Measurements from ENCODE around the gene BTBD9.

The BTBD9 gene

DNA sequence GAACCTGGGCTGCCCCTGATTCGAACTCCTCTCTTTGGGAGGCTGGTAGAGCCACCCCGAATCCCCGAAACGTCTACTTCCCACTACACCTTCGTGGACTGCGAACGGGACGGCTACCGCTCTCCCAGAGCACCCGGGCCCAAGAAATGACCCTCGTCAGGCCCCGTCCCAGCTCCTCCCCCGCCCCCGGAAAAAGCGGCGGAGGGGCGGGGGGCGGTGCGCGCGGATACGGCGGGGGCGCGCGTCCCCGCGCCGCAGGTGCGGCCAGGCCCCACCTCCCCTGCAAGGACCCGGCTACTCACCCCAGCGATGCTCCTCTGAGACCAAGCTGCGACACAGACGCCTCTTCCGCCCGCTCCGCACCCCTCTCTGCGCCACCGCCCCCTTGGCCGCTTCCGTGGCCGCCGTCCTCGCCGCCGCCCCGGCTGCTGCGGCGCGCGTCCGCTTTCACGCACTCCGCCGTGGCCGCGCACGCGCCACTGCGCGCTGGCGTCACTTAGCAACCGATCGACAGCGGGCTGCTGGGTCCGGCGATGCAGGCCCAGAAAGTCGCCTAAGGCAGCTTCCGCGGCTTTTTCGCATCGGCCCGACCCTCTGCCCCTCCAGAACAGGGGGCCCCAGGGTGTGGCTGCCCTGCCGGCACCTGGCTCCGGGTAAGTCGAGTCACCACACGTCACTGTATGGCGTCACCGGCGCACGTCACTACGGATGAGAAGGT lies at the start of gene BTBD9:
TSS of gene BTBD9 (minus strand) at position 432 of the 718 bp plus-strand sequence.
- DNase-seq: peak; percentile 57 to 79

DNA sequence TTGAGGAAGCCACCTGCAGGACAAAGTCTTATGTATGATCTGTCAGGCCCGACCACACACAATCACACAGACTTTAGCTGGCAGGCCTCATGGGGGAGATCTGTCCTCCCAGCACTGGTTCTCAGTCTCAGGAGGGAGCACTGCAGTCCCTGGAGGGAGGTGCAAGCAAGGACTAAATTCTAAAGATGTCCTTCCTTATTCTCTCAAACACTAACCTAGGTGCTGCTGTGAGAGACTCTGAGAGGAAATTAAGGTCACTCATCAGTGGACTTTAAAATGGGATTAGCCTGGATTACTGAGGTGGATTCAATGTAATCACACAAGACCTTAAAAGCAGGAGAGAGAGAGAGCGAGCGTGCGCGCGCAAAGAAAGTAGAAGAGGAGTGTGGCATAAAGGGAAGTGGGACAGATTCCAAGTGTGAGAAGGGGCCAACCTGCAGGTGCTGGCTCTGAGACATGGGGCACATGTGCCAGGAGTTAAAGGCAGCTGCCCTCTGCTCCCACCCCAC lies 48.9 kb upstream of the BTBD9 start:
- no peak for DNase-seq

GRCh38 chr6:38687549-38687948 lies 47.8 kb upstream of the BTBD9 start:
- DNase-seq: no peak

DNA sequence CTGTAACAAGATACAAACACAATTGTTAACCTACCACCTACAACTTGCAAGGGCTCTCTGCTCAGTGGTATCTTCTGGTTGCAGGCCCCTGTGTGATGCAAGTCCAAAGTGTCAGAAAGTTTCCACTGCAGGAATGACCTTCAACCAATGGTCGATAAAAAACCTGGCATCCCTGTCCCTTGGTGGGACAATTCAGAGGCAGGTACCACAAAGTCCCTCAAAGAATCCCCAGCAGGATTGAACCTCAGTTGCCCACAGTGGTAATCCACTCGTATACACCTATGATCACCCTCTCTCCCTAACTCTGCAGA lies 47.3 kb upstream of the BTBD9 start:
- no peak for DNase-seq

GRCh38 chr6:38686270-38687042 lies 46.7 kb upstream of the BTBD9 start:
- DNase-seq: no peak

- no peak for DNase-seq
These were observed 45.2 kb upstream of the BTBD9 start for GRCh38 chr6:38684904-38685303.

DNA sequence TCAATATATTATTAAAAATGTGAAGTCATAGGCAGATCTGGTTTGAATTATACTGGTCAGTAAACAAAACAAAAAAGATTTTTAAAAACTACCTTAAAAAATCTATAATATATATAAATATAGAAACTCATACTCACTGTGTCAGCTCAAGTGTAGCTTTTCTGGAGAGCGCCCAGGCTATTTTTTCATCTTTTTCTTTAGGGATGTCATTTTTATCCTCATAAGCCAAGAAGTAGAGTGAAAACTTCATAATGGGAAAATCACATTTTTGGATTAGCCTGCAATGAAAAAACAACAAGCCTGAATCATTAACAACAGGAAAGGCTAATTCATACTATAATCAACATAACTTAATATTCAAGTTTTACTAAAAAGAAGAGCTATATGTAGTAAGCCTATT lies 44.5 kb upstream of the BTBD9 start:
- DNase-seq: no peak

- no peak for DNase-seq
These were observed 42.1 kb upstream of the BTBD9 start for GRCh38 chr6:38681850-38682249.

DNA sequence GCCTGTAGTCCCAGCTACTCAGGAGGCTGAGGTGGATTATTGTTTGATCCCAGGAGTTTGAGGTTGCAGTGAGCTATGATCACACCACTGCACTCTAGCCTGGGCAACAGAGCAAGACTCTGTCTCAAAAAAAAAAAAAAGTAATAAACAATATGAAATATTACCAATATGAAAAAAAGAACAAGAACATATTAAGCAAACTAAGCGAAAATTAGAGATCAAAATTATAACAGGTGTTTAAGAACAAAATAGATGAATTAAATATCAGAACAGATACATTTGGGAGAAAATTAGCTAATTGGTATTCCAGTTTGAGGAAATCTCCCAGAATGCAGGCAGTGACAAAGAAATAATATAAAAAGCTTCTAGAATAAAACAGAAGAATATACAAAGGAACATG lies 39.9 kb upstream of the BTBD9 start:
- no peak for DNase-seq

DNA sequence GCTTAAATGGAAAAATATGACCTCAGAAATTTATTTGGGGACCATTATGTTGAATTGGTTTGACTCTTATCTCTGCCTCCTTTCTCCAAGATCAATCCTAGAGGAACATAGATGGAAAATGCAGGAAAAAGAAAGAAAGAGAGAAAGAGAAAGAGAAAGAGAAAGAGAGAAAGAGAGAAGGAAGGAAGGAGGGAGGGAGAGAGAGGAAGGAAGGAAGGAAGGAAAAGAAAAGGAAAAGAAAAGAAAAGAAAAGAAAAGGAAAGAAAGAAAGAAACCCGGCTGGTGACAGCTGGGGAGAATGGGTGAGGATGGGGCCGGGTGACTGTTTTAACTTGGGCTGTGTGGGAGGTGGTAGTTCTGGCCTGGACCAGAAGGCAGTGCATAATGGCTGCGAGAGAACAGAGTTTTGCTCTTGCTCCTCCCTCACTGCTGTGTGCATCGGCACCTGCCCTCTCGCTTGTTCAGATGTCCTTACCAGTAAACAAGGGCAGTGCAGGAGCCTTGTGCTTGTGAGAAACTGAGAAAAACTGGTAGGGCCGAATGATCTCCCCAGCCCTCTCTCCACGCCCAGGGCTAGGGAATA lies 38.5 kb upstream of the BTBD9 start:
- DNase-seq: no peak

GRCh38 chr6:38676974-38677544 lies 37.3 kb upstream of the BTBD9 start:
- no peak for DNase-seq

- no peak for DNase-seq
These were observed 36.7 kb upstream of the BTBD9 start for GRCh38 chr6:38676236-38676973.

DNA sequence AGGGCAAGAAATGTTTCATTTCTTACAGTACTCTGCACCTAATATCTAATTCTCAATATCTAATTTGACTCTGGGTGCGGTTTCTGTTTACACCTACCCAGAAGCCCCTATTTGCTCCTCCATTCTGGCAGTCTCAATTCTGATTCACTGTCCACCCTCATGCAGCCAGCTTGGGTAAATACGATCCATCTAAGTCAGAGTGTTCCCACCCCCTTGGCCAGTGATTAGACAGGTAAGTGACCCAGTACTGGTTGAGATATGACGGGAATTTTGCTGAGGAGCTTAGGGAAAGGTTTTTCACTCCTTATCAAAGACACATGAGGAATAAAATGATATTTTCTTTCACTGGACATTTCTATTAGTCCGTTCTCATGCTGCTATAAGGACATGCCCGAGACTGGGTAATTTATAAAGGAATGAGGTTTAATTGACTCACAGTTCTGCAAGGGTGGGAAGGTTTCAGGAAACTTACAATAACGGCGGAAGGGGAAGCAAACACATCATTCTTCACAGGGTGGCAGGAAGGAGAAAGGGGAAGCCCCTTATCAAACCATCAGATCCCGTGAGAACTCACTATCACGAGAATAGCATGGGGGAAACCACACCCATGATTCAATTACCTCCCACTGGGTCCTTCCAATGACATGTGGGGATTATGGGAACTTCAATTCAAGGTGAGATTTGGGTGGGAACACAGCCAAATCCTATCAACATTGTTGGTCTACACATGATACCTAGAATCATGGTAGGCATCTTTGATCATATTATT lies 33.9 kb upstream of the BTBD9 start:
- no peak for DNase-seq

DNA sequence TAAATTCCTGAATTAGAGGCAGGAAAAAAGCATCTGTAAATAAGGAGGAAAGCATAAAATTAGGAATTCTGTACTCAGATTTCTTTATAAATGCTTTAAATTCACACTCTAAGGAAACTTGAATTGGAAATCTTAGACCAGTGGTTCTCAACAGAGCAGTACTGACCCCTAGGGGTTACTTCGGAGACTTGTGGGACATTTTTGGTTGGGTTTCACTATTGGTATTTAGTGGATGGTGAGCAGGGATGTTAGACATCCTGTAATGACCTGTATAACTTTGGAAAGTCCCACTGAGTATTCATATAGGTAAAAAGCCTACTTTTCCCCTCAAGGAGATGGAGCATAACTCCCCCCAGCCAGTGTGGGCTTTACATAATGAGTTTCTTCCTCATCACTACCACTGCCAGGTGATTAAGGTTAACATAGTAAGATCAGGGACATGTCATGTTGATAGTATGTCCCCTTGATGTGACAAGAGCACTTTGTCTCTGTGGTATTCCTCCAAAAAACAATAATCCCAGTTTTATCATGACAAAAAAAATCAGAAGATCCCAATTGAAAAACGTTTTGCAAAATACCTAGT lies 32.2 kb upstream of the BTBD9 start:
- peak; percentile 18 to 36 for DNase-seq

DNA sequence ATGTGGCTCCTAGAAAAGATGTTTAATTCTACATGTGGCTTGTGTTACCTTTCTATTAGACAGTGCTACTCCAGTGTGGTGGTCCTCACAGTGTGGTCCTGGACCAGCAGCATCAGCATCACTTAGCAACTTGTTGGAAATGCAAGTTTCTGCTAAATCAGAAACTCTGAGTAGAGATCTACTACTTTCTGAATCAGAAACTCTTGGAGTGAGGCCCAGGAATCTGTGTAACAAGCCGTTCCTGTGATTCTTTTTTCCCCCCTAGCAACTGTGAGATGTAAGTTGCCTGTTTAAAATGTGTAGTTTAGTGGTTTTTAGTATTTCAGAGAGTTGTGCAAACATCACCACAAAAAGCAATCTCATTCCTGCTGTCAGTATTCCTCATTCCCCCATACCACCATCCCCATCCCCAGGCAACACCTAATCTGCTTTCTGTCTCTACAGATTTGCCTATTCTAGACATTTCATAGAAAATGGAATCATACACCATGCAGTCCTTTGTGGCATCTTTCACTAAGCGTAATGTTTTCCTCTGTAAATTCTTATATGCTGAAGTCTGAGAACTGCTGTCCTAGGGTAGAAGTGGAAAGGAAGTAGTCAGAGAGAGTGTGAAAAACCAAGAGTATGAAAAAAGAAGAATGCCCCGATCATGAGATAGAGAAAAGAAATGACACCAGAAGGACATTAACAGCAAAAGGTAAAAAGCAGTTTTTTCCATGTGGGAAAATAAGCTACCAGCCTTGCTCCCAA lies 18.9 kb upstream of the BTBD9 start:
- DNase-seq: no peak

- DNase-seq: no peak
These were observed 17.2 kb upstream of the BTBD9 start for GRCh38 chr6:38656896-38657295.

DNA sequence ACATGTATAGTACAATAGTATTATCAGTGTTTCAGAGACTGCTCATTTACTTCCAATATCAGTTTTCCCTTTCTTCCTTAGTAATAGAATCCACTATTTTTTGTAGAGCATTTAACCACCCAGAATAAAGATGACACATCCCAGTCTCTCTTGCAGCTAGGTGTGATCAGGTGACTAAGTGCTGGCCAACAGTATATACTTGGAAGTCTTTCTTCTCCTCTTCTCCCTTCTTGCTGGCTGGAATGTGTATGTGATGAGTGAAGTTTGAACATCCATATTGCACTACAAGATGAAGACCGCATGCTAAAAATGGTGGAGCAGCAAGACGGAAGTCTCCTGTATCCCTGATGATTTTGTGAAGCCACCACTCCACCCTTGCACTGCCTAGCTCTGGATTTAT lies 14.5 kb upstream of the BTBD9 start:
- no peak for DNase-seq

DNA sequence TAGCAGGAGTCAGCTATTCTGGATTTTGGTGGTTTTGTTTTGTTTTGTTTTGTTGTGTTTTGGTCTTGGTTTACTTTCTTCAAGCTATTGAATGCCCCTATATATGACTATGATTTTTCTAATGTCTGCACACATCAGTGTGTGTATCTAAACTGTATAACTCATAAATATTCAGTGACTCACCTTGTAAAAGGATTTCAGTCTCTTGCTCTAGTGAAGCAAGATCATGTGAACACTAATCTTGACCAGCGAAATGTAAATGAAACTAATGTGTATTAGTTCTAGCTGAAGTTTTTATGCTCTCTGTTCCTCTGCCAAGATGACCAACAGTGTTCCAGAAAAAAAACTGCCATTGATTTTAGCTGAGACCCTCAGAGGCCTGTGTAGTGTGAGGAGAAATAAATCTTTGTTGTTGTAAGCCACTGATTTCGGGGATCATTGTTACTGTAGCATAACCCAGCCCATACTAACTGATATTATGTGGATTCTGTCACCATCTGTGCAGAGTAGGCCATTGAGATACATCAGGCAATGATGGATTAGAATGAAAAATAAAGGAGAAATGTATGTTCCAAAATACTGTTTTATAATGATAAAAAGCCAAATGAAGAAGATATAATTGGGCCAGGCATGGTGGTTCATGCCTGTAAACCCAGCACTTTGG lies 11.5 kb upstream of the BTBD9 start:
- no peak for DNase-seq

DNA sequence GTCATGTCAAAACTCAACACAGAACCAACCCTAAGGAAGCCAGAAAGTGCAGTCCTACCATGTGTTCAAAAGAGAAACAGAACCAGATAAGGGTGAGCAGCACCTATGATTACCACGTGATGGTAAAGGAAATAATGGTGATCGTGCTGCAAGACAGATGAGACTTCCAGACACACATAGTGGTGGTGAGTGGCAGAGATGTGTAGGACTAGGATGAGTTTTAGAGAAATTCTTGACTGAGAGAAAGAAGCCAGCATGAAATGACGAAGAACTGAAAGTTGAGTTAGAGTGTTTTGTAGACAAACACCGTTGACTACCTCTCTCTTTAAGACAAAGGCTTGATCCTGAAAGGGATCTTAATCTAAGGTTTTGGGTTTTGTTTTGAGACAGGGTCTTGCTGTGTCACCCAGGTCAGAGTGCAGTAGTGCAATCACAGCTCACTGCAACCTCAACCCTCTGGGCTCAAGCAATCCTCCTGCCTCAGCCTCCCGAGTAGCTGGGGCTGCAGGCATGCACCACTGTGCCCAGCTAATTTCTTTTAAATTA lies 10.6 kb upstream of the BTBD9 start:
- DNase-seq: no peak

DNA sequence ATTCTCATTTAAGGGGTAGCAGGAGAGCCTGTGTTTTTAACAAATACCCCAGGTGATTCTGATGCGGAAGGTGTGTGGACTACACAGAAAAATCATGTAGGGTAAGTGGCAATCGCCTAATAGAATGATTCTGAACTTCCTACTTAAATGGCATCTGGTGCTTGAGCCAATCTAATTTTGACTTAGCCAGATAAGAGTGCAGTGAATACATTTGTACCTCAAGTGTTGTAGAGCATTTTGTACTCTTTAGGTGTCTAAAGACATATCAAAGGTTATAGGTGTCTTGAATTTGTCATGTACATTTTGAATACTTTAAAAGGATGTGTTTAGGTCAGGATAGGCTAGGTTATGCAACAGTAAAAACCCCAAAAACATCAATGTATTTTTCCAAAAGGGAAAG lies 10.0 kb upstream of the BTBD9 start:
- no peak for DNase-seq

All from SHP77 (cell line).